Activated CD4-positive, alpha-beta T cell treated with anti-CD3 and anti-CD28 coated beads, Interleukin-2, amount 10 ng/mL, durations not matched to agents 24 days and 14 days (primary cell): ENCODE results near the gene MRPS27. TPM values are rescaled to one million over a fixed set of nuclear protein-coding genes. Genes with fewer than 3 reads are reported as not detected.
A peak's percentile ranks its signal among the peaks of the same experiment; 100 is the strongest.
"Not testable (repeated sequence)": the region's sequence is repeated elsewhere in the genome, so short reads cannot be mapped to it uniquely, and the experiment has no call there.

Experiments used
- DNase-seq: peaks from one replicate; pipeline ENCODE4 v3.0.0; 2022
- H3K27ac Mint-ChIP-seq: one replicate; pipeline ENCODE4 v1.8.0; 2022; ENCODE audit warnings: mild to moderate bottlenecking, mixed read lengths
- H3K27me3 Mint-ChIP-seq: one replicate; pipeline ENCODE4 v1.8.0; 2022; ENCODE audit warnings: mixed read lengths
- H3K36me3 Mint-ChIP-seq: one replicate; pipeline ENCODE4 v1.8.0; 2022; ENCODE audit warnings: low read depth, mild to moderate bottlenecking, mixed read lengths
- H3K4me1 Mint-ChIP-seq: one replicate; pipeline ENCODE4 v1.8.0; 2021; ENCODE audit warnings: mixed read lengths
- H3K4me3 Mint-ChIP-seq: one replicate; pipeline ENCODE4 v1.8.0; 2022; ENCODE audit warnings: mild to moderate bottlenecking, moderate library complexity, mixed read lengths
- H3K9me3 Mint-ChIP-seq: one replicate; pipeline ENCODE4 v1.8.0; 2021; ENCODE audit warnings: mixed read lengths
- intact Hi-C: fragments of 100-400 bp; cut with micrococcal nuclease; formaldehyde crosslinking; loops from one replicate; pipeline ENCODE4 v1.15.1; 2023
- total RNA-seq: library from RNA; stranded (reverse); gene quantifications from 2 replicates; pipeline ENCODE4 v1.2.3, GENCODE V29; 2022

MRPS27 gene
- total RNA-seq, 1 donor from 2014 or later: 96.5 TPM

DNA sequence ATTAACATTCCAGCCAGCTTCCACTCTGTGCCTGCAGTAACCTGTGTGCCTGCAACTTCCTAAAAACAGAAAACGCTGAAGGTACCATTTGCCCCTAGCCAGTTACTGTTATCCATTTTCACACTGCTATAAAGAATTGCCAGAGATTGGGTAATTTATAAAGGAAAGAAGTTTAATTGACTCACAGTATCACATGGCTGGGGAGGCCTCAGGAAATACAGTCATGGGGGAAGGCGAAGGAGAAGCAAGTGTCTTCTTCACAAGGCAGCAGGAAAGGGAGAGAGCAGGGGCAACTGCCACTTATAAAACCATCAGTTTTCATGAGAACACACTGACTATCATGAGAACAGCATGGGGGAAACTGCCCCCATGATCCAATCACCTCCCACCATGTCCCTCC lies 31.3 kb upstream of the MRPS27 start:
- H3K27me3 Mint-ChIP-seq: no peaks in the 10 kb centered on the region
- peaks cover 17% of the 10 kb centered on the region for H3K36me3 Mint-ChIP-seq
- H3K4me3 Mint-ChIP-seq: no peak overlapping the region
- H3K9me3 Mint-ChIP-seq: no peaks in the 10 kb centered on the region
- peaks cover 18% of the 10 kb centered on the region for H3K4me1 Mint-ChIP-seq
- DNase-seq: no peak
- intact Hi-C loops: no loop called here
- H3K27ac Mint-ChIP-seq: no peak overlapping the region

DNA sequence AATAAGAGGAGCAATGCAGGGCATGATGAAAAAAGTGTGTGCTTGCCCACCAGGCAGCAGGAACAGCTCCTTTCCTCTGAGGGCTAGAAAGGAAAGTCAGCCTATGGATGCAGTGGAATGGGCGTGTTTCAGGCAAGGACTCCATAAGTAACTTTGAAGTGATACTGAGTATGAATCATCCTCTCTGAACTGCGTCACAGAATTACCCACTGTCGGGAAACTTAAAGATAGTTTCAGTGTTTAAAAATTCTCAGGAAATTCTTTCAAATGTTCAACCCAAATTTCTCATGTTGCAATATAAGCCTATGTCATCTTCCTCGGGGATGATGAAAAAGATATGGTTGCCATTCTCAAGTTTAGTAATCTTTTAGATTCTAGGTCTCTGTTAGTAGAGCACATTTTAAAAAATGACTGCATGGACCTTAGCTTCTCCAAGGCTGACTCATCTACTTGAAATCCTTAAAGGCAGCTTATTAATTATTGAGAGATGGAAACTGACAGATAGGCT lies 27.8 kb upstream of the MRPS27 start:
- H3K36me3 Mint-ChIP-seq: peaks cover 33% of the 10 kb centered on the region
- no peaks in the 10 kb centered on the region for H3K27me3 Mint-ChIP-seq
- no peak for DNase-seq
- H3K27ac Mint-ChIP-seq: peak overlapping the region; percentile 64
- H3K9me3 Mint-ChIP-seq: no peaks in the 10 kb centered on the region
- H3K4me3 Mint-ChIP-seq: no peak overlapping the region
- peaks cover 21% of the 10 kb centered on the region for H3K4me1 Mint-ChIP-seq
- intact Hi-C loops: loop anchor here (5.0 kb wide), 1 partner anchor 116 kb away; no protein-coding TSS in a partner anchor

DNA sequence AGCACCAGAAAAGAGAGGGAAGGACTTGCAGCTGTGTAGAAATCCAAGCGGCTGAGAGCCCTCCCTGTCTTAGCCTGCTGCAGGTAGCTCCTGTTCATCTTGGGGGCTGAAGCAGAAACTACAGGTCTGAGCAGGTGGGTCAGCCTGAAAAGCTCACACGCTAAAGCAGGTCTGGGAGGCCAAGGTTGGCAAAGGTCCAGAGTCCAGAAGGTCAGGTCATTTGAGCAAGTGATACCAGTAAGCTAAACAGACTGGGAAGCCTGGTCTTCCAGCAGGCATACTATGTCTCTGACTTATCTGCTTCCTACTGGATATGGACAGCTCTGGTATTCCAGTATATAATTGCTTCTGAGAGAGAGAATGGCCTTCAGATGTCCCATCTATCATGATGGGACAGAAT lies 26.4 kb upstream of the MRPS27 start:
- DNase-seq: no peak
- Mint-ChIP-seq H3K4me1 (peaks cover 21% of the 10 kb centered on the region), H3K36me3 (peaks cover 30% of the 10 kb centered on the region), H3K4me3 (no peak overlapping the region), H3K27me3 (no peaks in the 10 kb centered on the region), H3K9me3 (no peaks in the 10 kb centered on the region), H3K27ac (peak overlapping the region; percentile 11)
- intact Hi-C loops: loop anchor here (5.0 kb wide), 1 partner anchor 114 kb away; no protein-coding TSS in a partner anchor

DNA sequence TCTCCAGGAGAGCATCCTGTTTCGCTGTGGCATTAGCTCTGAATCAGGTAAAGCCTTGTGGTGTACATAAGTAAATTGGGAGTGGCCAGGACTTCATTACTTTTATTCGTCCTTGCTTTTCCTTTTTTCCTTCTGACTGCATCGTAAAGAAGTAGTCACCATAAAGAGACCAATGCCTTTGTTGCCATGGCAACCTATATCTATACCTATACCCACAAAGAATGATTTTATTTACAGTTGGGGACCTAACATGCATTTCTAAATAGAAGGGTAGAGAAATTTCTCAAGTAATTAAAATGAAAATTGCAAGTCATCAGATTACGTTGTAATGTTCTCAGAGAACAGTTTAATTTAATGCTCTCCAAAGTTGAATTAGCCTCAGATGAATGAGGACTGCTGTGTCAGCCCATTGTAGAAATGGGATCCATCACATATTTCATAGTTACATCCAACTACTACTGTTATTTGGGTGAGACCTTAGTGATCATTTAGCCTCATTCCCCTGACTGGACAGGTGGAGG lies 18.7 kb upstream of the MRPS27 start:
- H3K27me3 Mint-ChIP-seq: no peaks in the 10 kb centered on the region
- no peak for DNase-seq
- intact Hi-C loops: no loop called here
- no peak overlapping the region for H3K4me3 Mint-ChIP-seq
- H3K36me3 Mint-ChIP-seq: peaks cover 28% of the 10 kb centered on the region
- H3K4me1 Mint-ChIP-seq: no peaks in the 10 kb centered on the region
- no peak overlapping the region for H3K27ac Mint-ChIP-seq
- H3K9me3 Mint-ChIP-seq: no peaks in the 10 kb centered on the region

DNA sequence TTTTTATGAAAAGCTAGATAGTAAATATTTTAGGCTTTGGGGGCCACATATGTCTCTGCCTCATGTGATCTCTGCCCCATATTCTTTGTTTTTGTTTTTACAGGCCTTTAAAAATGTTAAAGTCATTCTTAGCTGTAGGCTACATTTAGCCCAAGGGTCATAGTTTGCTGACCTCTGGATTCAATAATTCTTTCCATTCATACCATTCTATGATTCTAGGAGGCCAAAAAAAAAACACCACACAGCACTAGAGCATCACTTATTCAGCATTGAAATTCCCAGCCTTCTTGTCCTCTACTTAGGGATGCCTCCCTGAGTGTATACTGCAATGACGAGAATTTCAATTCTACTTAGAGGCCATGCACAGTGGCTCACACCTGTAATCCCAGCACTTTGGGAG lies 17.1 kb upstream of the MRPS27 start:
- H3K27ac Mint-ChIP-seq: no peak overlapping the region
- H3K4me1 Mint-ChIP-seq: peaks cover 3% of the 10 kb centered on the region
- no peaks in the 10 kb centered on the region for H3K27me3 Mint-ChIP-seq
- no peak overlapping the region for H3K4me3 Mint-ChIP-seq
- no peak for DNase-seq
- intact Hi-C loops: no loop called here
- peaks cover 26% of the 10 kb centered on the region for H3K36me3 Mint-ChIP-seq
- H3K9me3 Mint-ChIP-seq: no peaks in the 10 kb centered on the region

DNA sequence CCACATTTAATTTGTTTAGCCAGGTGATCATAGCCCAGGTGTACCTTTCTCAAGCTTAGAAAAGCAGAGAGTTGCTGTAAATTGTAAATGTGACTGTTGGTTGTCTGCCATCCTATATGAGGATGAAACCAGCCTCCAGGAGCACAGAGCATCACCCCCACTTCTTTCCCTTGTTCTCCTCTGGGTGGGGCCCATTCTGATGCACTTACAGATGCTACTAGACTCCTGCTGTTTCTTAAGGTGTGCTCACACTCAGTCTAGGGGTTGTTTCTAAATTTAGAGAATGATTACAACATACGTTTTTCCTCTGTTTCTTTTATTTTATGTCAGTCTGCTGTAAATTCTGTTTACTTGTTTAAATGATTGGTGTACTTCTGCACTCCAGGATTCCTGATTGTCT lies 10.7 kb upstream of the MRPS27 start:
- no peak overlapping the region for H3K4me3 Mint-ChIP-seq
- H3K36me3 Mint-ChIP-seq: peaks cover 52% of the 10 kb centered on the region
- intact Hi-C loops: no loop called here
- H3K9me3 Mint-ChIP-seq: no peaks in the 10 kb centered on the region
- no peaks in the 10 kb centered on the region for H3K27me3 Mint-ChIP-seq
- H3K4me1 Mint-ChIP-seq: peaks cover 3% of the 10 kb centered on the region
- DNase-seq: no peak
- H3K27ac Mint-ChIP-seq: no peak overlapping the region

DNA sequence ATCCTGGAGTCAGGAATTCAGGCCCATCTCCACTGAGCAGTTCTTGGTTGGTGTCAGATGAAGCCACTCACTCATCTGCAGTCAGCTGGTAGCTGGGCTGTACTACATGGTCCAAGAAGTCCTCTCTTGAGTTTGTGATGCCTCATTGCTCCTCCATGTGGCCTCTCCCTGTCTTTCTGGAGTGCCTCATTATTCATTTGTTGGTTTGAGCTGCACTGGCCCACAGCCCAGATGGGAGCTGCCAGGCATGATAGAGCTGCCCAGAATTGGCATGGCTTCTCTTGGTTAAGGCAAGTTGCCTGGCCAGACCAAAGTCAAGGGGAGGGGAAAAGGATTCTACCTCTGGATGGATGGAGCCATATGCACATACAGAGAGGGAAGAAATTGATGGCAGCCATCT lies 8.1 kb upstream of the MRPS27 start:
- Mint-ChIP-seq H3K9me3 (no peaks in the 10 kb centered on the region), H3K4me3 (no peak overlapping the region), H3K27ac (no peak overlapping the region), H3K4me1 (peaks cover 4% of the 10 kb centered on the region), H3K27me3 (no peaks in the 10 kb centered on the region), H3K36me3 (peaks cover 57% of the 10 kb centered on the region)
- intact Hi-C loops: no loop called here
- no peak for DNase-seq

DNA sequence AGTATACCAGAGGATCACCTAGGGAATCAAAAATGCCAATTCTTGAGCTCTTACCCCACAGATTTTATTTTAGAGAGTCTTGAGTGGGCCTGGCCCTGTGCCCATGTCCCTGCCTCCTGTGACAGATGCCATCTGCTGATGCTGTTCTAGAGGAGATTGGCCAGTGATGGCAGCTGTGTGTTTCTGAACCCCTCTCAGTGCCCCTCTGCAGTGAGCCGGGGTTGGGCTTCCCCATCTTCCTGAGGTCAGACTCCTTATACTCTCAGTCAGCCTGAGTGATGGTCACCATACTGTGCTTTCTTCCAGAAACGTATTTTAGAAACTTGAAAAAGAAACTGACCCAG lies 6.2 kb upstream of the MRPS27 start:
- Mint-ChIP-seq H3K9me3 (no peaks in the 10 kb centered on the region), H3K4me3 (no peak overlapping the region), H3K27ac (no peak overlapping the region), H3K27me3 (no peaks in the 10 kb centered on the region), H3K36me3 (peaks cover 54% of the 10 kb centered on the region), H3K4me1 (peaks cover 10% of the 10 kb centered on the region)
- DNase-seq: no peak
- intact Hi-C loops: no loop called here

DNA sequence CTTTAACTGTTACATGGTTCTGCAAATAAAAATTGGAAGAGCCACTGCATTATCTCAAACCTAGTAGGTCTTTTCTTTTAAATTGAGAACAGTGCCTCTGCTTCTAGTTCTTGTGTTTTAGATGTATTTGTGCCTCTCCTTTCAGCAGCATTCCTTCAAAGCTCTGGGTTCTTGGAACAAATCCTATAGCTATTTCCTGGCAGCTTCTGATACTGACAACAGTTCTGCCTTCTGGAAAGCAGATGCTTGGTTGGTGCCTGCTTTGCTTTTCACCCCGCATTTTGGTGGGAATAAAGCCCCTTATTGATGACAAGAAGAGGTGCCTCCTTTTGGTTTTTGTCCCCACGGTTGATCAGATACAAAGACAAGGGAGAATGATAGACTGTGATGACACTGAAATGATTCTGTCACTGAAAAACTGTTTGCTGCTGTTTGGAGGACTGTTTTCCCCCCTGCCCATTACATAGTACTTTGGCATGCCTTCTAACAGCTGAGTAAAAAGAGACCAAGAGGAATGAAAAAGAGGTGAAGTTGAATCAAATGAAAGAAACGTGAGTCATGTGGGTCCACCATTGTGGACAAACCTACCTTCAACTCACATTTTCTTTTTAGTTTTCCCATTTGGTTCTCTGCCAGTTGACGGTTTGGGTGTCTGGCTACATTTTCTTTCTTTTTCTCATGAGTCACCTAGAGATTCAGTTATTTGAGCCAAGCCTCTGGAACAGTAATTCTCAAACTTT lies 5.7 kb upstream of the MRPS27 start:
- H3K4me1 Mint-ChIP-seq: peaks cover 11% of the 10 kb centered on the region

DNA sequence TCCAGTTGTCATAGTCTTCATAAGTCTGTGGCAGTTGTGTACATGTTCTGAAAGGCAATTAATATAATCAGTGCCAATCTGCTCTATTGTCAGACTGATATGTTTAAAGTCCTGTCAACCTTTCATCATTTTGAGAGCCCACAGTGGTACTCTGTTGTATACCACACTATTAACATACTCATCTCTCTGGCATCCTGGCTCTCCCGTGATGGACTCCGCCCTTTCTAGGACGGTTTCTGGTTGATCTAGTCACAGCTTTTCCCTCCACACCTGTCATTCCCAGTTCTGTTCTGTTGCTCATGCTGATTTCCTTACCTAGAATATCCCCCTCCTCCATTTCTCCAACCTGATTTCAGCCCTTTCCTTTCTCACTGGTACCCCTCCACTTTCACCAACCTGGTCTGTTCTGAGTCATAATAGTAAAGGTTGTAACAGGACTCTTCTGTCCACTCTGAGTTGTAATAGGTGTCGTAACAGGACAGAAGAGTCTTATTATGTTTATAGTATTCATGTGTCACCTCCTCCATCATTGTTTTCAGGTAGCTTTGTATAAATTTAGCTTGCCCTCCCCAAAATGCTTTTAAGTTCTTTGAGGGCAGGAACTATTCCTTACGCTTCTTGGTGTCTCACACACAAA lies 4.3 kb upstream of the MRPS27 start:
- H3K4me3 Mint-ChIP-seq: no peak overlapping the region
- no peak for DNase-seq
- no peaks in the 10 kb centered on the region for H3K9me3 Mint-ChIP-seq
- no peaks in the 10 kb centered on the region for H3K27me3 Mint-ChIP-seq
- no peak overlapping the region for H3K27ac Mint-ChIP-seq
- intact Hi-C loops: no loop called here
- H3K36me3 Mint-ChIP-seq: peaks cover 41% of the 10 kb centered on the region
- H3K4me1 Mint-ChIP-seq: peaks cover 14% of the 10 kb centered on the region

More for the DNA sequence above, 5.7 kb upstream of the MRPS27 start:
- Mint-ChIP-seq H3K27ac (no peak overlapping the region), H3K27me3 (no peaks in the 10 kb centered on the region), H3K9me3 (no peaks in the 10 kb centered on the region), H3K36me3 (peaks cover 49% of the 10 kb centered on the region), H3K4me3 (no peak overlapping the region)
- no peak for DNase-seq
- intact Hi-C loops: no loop called here

DNA sequence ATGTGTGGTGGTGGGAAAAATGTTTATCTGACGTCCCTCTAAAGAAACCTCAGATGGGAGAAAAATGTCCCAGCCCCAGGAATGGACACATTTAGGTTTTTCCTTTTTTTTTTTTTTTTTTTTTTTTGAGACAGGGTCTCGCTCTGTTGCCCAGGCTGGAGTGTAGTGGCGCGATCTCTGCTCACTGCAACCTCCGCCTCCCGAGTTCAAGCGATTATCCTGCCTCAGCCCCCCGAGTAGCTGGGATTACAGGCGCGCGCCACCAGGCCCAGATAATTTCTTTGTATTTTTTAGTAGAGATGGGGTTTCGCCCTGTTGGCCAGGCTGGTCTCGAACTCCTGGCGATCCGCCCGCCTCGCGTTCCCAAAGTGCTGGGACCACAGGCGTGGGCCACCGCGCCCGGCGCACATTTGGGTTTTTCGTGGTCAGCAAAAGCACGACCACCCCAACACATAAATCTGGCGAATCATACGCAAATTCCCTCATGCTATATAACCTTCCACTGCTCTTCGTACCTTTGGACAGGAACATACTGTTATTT lies 535 bp downstream of the MRPS27 start:
- H3K36me3 Mint-ChIP-seq: peaks cover 36% of the 10 kb centered on the region
- H3K9me3 Mint-ChIP-seq, H3K27me3 Mint-ChIP-seq, intact Hi-C loops: not testable (repeated sequence)
- peak overlapping the region; percentile 96 for H3K27ac Mint-ChIP-seq
- peak overlapping the region; percentile 100 for H3K4me3 Mint-ChIP-seq
- DNase-seq: peak; percentile 75
- H3K4me1 Mint-ChIP-seq: peaks cover 36% of the 10 kb centered on the region

DNA sequence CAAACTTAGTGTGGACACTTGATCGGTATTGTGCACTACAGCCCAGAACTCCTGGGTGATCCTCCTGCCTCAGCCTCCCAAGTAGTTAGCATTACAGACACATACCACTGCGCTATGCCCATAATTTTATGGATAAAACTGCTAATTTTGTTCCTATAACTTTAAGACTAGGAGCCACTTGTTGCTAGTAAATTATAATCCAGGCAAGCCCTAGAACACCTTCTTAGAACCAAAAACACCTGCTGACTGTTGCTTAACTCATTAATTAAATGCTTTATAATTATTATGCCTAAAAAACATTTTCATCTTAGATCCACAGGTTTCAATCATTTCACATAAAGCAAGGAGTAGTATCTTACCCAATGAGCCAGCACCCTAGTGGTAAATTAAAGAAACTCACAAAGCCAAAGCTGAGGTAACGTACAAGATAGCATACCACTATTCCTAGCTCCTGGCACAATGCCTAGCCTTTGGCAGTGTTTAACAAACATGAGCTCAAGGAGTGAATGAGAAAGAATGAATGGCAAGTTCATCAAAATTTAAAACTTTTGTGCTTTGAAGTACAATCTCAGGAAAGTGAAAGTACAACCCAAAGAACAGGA lies 5.4 kb downstream of the MRPS27 start:
- no peak for DNase-seq
- H3K36me3 Mint-ChIP-seq: peaks cover 41% of the 10 kb centered on the region
- no peaks in the 10 kb centered on the region for H3K9me3 Mint-ChIP-seq
- no peaks in the 10 kb centered on the region for H3K27me3 Mint-ChIP-seq
- peaks cover 28% of the 10 kb centered on the region for H3K4me1 Mint-ChIP-seq
- intact Hi-C loops: no loop called here
- no peak overlapping the region for H3K4me3 Mint-ChIP-seq
- no peak overlapping the region for H3K27ac Mint-ChIP-seq

DNA sequence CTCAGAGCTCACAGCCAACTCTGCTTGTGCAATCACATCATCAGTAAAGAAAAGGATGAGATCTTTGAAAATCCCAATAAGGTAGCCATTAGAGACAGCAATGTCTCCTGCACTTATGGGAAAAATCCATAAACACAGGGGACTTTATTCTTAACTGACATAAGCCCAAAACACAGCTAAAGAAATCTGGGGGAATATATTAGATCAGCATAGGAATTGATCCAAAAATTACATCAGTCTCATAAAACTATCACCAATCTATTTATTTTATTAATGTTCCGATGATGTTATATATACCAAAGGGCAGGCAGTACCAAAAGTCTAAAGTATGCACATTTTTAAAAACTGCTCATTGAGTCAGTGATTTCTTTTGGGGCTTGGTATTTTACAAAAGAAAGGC lies 6.9 kb downstream of the MRPS27 start:
- H3K4me3 Mint-ChIP-seq: no peak overlapping the region
- peaks cover 48% of the 10 kb centered on the region for H3K36me3 Mint-ChIP-seq
- H3K4me1 Mint-ChIP-seq: peaks cover 26% of the 10 kb centered on the region
- intact Hi-C loops: no loop called here
- H3K9me3 Mint-ChIP-seq: no peaks in the 10 kb centered on the region
- no peaks in the 10 kb centered on the region for H3K27me3 Mint-ChIP-seq
- H3K27ac Mint-ChIP-seq: no peak overlapping the region
- DNase-seq: no peak

DNA sequence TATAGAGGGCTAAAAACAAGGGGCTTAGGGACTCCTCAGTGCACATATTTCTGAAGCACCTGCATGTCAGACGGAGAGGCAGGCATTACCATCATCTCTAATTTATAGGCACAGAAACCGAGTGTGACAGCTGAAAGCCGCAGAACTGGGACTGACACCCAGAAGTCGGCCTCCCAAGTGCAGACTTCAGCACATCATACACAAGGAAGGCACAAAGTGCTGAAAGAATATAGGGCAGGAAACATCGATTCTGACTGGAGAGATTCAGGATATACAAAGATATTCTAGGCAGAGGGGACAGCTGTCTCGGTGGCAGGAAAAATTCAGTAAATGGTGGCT lies 11.2 kb downstream of the MRPS27 start:
- DNase-seq: no peak
- peaks cover 35% of the 10 kb centered on the region for H3K36me3 Mint-ChIP-seq
- H3K4me3 Mint-ChIP-seq: peak overlapping the region; percentile 89
- H3K27ac Mint-ChIP-seq: peak overlapping the region; percentile 93
- no peaks in the 10 kb centered on the region for H3K27me3 Mint-ChIP-seq
- peaks cover 24% of the 10 kb centered on the region for H3K4me1 Mint-ChIP-seq
- intact Hi-C loops: loop anchor here (1.0 to 10.0 kb wide), 10 partner anchors 11 to 1258 kb away; partner anchors contain the start of genes ANKRA2, BDP1, BTF3 and MCCC2
- H3K9me3 Mint-ChIP-seq: no peaks in the 10 kb centered on the region
